AG04449 (cell line): ENCODE data around the gene AGBL4.

Experiments
- CTCF ChIA-PET: fragments of 350-600 bp; formaldehyde crosslinking; extraction: SDS; loops from one replicate; lab custom pipeline; 2021; ENCODE audit warnings: antibody characterized with exemption; lab: Yijun Ruan, JAX
- POLR2A ChIA-PET: fragments of 400-600, 350-600 bp; formaldehyde crosslinking; extraction: SDS; loops from one replicate; lab custom pipeline; 2020; ENCODE audit warnings: antibody characterized with exemption, inconsistent platforms; lab: Yijun Ruan, JAX
- DNase-seq: peaks from one replicate; pipeline ENCODE4 v3.0.0-alpha.2; 2010; ENCODE audit warnings: low read depth, low spot score
- H3K4me3 ChIP-seq: 2 replicates; pipeline ENCODE4 v1.5.1; 2011; ENCODE audit warnings: low read depth, mild to moderate bottlenecking, control low read depth, low read length
- CTCF ChIP-seq: IDR thresholded peaks from one replicate; pipeline ENCODE4 v1.5.1; 2011; ENCODE audit warnings: mild to moderate bottlenecking, moderate library complexity, low read length, control low read depth, inconsistent platforms; ENCODE audit not compliant: insufficient read depth; ENCODE audit errors: missing control alignments

AGBL4 gene

GRCh38 chr1:48644905-48645605, 1378.7 kb downstream of the AGBL4 start:
- H3K4me3 ChIP-seq = no peak overlapping the region
- POLR2A ChIA-PET = no interaction called here
- no peak for TF ChIP-seq CTCF
- DNase-seq = no peak
- CTCF ChIA-PET = interaction anchor here (1.6 kb wide), 1 partner anchor 33 kb away, joined by 5 read pairs; no protein-coding TSS in a partner anchor

- no peak overlapping the region for H3K4me3 ChIP-seq
- no peak for DNase-seq
- POLR2A ChIA-PET = no interaction called here
- CTCF ChIA-PET = interaction anchor here (1.6 kb wide), 1 partner anchor 33 kb away, joined by 5 read pairs; no protein-coding TSS in a partner anchor
- TF ChIP-seq CTCF = no peak
Observed at GRCh38 chr1:48644190-48644900, 1379.4 kb downstream of the AGBL4 start.

GRCh38 chr1:48643193-48643592, 1380.6 kb downstream of the AGBL4 start:
- CTCF ChIA-PET = no interaction called here
- no peak overlapping the region for H3K4me3 ChIP-seq
- POLR2A ChIA-PET = no interaction called here
- no peak for DNase-seq
- no peak for TF ChIP-seq CTCF

- DNase-seq = no peak
- no peak overlapping the region for H3K4me3 ChIP-seq
- CTCF ChIA-PET = no interaction called here
- no peak for TF ChIP-seq CTCF
- POLR2A ChIA-PET = no interaction called here
Observed at GRCh38 chr1:48640836-48641492, 1382.8 kb downstream of the AGBL4 start.

GRCh38 chr1:48629867-48630266, 1393.9 kb downstream of the AGBL4 start:
- TF ChIP-seq CTCF = no peak
- DNase-seq = no peak
- ChIA-PET CTCF (no interaction called here), POLR2A (no interaction called here)
- H3K4me3 ChIP-seq = no peak overlapping the region

GRCh38 chr1:48627486-48627885, 1396.3 kb downstream of the AGBL4 start:
- ChIA-PET CTCF (no interaction called here), POLR2A (no interaction called here)
- DNase-seq = no peak
- no peak for TF ChIP-seq CTCF
- H3K4me3 ChIP-seq = no peak overlapping the region
